GM13976 (cell line): ENCODE results near the gene PTPRG.

Source experiments
- DNase-seq: peaks from one replicate; pipeline ENCODE4 v3.0.0; 2012; ENCODE audit warnings: low spot score
- CTCF ChIP-seq: IDR thresholded peaks from 2 replicates; pipeline ENCODE4 v1.5.1; 2012; ENCODE audit warnings: borderline replicate concordance, mild to moderate bottlenecking; ENCODE audit not compliant: insufficient read depth; ENCODE audit errors: extremely low read depth, missing control alignments, control extremely low read depth
- in situ Hi-C: fragments of 300-500 bp; cut with MboI; formaldehyde crosslinking; loops from one replicate; pipeline ENCODE4 v1.12.0; 2022; ENCODE audit warnings: low sequenced_read_pairs, mixed read lengths, inconsistent platforms; ENCODE audit not compliant: unreplicated experiment

PTPRG gene

GRCh38 chr3:61562721-61563312, 1.4 kb downstream of the PTPRG start:
- in situ Hi-C loops, result no loop called here
- peak; percentile 29 for DNase-seq
- no peak for TF ChIP-seq CTCF

- peak; percentile 35 for DNase-seq
- TF ChIP-seq CTCF, result no peak
- in situ Hi-C loops, result no loop called here
Measured at GRCh38 chr3:61563313-61564271, 2.2 kb downstream of the PTPRG start.

- no peak for TF ChIP-seq CTCF
- in situ Hi-C loops, result no loop called here
- peak; percentile 57 for DNase-seq
Measured at GRCh38 chr3:61564395-61565059, 3.2 kb downstream of the PTPRG start.

- TF ChIP-seq CTCF, result no peak
- DNase-seq, result no peak
- in situ Hi-C loops, result no loop called here
Measured at GRCh38 chr3:61565569-61565968, 4.2 kb downstream of the PTPRG start.

GRCh38 chr3:61568127-61568526, 6.8 kb downstream of the PTPRG start:
- in situ Hi-C loops, result no loop called here
- TF ChIP-seq CTCF, result no peak

GRCh38 chr3:61569856-61570580, 8.6 kb downstream of the PTPRG start:
- TF ChIP-seq CTCF, result no peak
- in situ Hi-C loops, result no loop called here
- DNase-seq, result no peak

More at GRCh38 chr3:61568127-61568526, 6.8 kb downstream of the PTPRG start:
- no peak for DNase-seq
